GM18951 (cell line): ENCODE measurements around the gene IRF4.

Experiments
- POLR2A ChIP-seq: IDR thresholded peaks from 4 replicates; pipeline ENCODE4 v1.6.1; 2011; ENCODE audit warnings: mild to moderate bottlenecking; ENCODE audit not compliant: insufficient read length, insufficient read depth; ENCODE audit errors: extremely low read depth
- in situ Hi-C: fragments of 300-500 bp; cut with MboI; formaldehyde crosslinking; loops from one replicate; pipeline ENCODE4 v1.12.0; 2022; ENCODE audit warnings: low sequenced_read_pairs, mixed read lengths, inconsistent platforms; ENCODE audit not compliant: unreplicated experiment

The IRF4 gene

GRCh38 chr6:443621-444159, 52.1 kb downstream of the IRF4 start:
- no peak for TF ChIP-seq POLR2A
- in situ Hi-C loops: no loop called here

- TF ChIP-seq POLR2A: no peak
- in situ Hi-C loops: no loop called here
These were observed 53.2 kb downstream of the IRF4 start for GRCh38 chr6:444653-445275.

GRCh38 chr6:445571-446417, 54.2 kb downstream of the IRF4 start:
- in situ Hi-C loops: no loop called here
- no peak for TF ChIP-seq POLR2A

- no peak for TF ChIP-seq POLR2A
- in situ Hi-C loops: no loop called here
These were observed 55.1 kb downstream of the IRF4 start for GRCh38 chr6:446418-447366.

GRCh38 chr6:447381-448165, 56.0 kb downstream of the IRF4 start:
- no peak for TF ChIP-seq POLR2A
- in situ Hi-C loops: no loop called here

GRCh38 chr6:448296-449056, 56.9 kb downstream of the IRF4 start:
- no peak for TF ChIP-seq POLR2A
- in situ Hi-C loops: no loop called here

GRCh38 chr6:449057-449430, 57.5 kb downstream of the IRF4 start:
- in situ Hi-C loops: no loop called here
- no peak for TF ChIP-seq POLR2A

- TF ChIP-seq POLR2A: no peak
- in situ Hi-C loops: no loop called here
These were observed 58.2 kb downstream of the IRF4 start for GRCh38 chr6:449486-450419.

- in situ Hi-C loops: no loop called here
- TF ChIP-seq POLR2A: no peak
These were observed 59.8 kb downstream of the IRF4 start for GRCh38 chr6:451336-451735.

GRCh38 chr6:451847-452246, 60.3 kb downstream of the IRF4 start:
- in situ Hi-C loops: no loop called here
- TF ChIP-seq POLR2A: no peak
